Adipocyte (in vitro differentiated cells): Measurements from ENCODE around the gene MRTFB.

ENCODE experiments used
- DNase-seq: peaks from one replicate; pipeline ENCODE4 v3.0.0-alpha.2; 2015; ENCODE audit warnings: low read depth
- H3K27me3 ChIP-seq: replicated peaks from 2 replicates; pipeline ENCODE4 v1.7.0; 2013; ENCODE audit warnings: mild to moderate bottlenecking, low read length, moderate library complexity; ENCODE audit not compliant: control insufficient read depth, insufficient read depth
- H3K36me3 ChIP-seq: 2 replicates; pipeline ENCODE4 v1.7.0; 2013; ENCODE audit warnings: low read length, mild to moderate bottlenecking, moderate library complexity; ENCODE audit not compliant: control insufficient read depth, insufficient read depth, severe bottlenecking
- H3K4me1 ChIP-seq: 2 replicates; pipeline ENCODE4 v1.7.0; 2013; ENCODE audit warnings: mild to moderate bottlenecking, low read length, moderate library complexity; ENCODE audit not compliant: control insufficient read depth, insufficient read depth
- H3K4me3 ChIP-seq: 2 replicates; pipeline ENCODE4 v1.7.0; 2013; ENCODE audit warnings: mild to moderate bottlenecking, low read length, moderate library complexity
- H3K9ac ChIP-seq: 2 replicates; pipeline ENCODE4 v1.7.0; 2013; ENCODE audit warnings: mild to moderate bottlenecking, low read length, moderate library complexity
- H3K9me3 ChIP-seq: 2 replicates; pipeline ENCODE4 v1.7.0; 2013; ENCODE audit warnings: mild to moderate bottlenecking, low read length, moderate library complexity; ENCODE audit not compliant: control insufficient read depth

The MRTFB gene

DNA sequence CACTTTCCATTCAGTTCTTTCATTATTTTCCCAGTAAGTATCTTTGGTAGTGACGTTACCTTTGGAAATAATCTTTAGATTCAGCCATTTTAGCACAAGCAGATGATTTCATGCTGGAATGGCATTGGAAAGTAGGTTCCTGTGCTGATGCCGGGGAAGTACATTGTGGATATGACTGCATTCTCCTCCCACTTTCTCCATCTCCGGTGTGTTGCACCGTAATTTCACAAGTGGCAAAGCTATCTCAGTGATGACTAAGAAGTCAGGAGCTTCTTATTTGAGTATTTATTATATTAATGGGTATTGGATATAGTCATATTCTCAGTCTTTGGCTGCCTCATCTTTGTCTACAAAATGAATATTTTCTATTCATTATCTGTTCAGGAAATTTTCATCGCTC lies 69.8 kb downstream of the MRTFB start:
- Histone ChIP-seq H3K9ac (no peak overlapping the region), H3K9me3 (peaks cover 6% of the 10 kb centered on the region), H3K36me3 (peaks cover 9% of the 10 kb centered on the region), H3K4me1 (no peaks in the 10 kb centered on the region), H3K4me3 (no peak overlapping the region), H3K27me3 (no peaks in the 10 kb centered on the region)
- no peak for DNase-seq

DNA sequence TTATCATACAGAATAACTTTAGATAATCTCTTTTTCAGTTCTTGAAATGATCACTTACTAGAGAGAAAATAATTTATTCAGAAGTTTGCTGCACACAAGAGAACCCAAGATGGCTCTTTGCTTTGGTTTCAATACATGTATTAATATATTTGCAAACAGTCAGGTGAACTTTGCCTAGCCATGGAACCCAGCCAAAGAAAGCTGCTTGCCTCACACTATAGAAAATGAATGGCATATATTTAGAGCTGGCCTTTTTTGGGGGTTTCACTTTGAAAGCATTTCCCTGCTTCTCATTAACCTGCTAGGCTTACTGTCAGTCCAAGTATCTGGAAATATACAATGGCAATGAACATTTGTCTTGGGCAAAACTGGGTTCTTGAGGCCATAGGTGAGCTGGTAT lies 75.3 kb downstream of the MRTFB start:
- no peak overlapping the region for H3K4me3 ChIP-seq
- no peak for DNase-seq
- peaks cover 10% of the 10 kb centered on the region for H3K4me1 ChIP-seq
- no peaks in the 10 kb centered on the region for H3K27me3 ChIP-seq
- no peaks in the 10 kb centered on the region for H3K9me3 ChIP-seq
- H3K9ac ChIP-seq, result no peak overlapping the region
- H3K36me3 ChIP-seq, result no peaks in the 10 kb centered on the region

DNA sequence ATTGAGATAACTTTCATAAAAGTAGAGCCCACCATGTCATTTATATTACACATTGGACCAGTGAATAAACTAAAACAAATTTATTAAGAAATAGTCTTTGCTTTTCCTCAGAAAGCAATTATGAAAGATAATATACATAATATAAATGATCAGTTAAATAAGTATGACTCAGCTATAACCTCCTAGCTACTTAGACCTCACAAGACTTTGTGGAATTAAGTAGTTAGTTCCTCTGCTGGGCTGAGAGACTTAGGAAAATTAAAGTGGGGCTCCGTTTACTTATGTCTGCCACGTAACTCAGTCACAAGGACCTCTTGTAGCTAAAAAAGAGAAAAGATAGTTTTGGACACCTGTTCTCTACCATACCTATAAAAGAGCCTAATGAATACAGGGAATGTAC lies 76.9 kb downstream of the MRTFB start:
- no peaks in the 10 kb centered on the region for H3K27me3 ChIP-seq
- H3K4me3 ChIP-seq, result no peak overlapping the region
- no peak for DNase-seq
- no peaks in the 10 kb centered on the region for H3K9me3 ChIP-seq
- H3K4me1 ChIP-seq, result peaks cover 26% of the 10 kb centered on the region
- H3K36me3 ChIP-seq, result no peaks in the 10 kb centered on the region
- H3K9ac ChIP-seq, result no peak overlapping the region

DNA sequence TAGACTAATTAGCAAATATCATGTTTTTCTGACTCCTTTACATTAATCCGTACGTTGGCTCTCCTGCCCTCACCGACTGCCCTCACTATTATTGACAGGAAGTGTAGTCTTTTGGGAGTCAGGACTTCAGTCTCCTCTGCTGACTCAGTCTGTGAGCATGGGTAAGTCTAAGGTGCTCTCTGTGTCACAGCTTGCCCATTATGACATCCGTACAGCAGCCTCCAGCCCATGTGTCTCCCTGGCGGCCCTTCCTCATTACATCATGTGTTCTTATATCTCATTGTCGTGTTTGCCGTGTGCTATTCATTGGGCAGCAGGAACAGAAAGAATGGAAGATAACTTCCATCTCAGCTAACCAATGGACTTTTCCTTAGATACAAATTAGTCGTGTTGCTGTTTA lies 77.5 kb downstream of the MRTFB start:
- no peak overlapping the region for H3K9ac ChIP-seq
- peaks cover 29% of the 10 kb centered on the region for H3K4me1 ChIP-seq
- no peak for DNase-seq
- H3K36me3 ChIP-seq, result no peaks in the 10 kb centered on the region
- H3K4me3 ChIP-seq, result no peak overlapping the region
- no peaks in the 10 kb centered on the region for H3K9me3 ChIP-seq
- no peaks in the 10 kb centered on the region for H3K27me3 ChIP-seq

DNA sequence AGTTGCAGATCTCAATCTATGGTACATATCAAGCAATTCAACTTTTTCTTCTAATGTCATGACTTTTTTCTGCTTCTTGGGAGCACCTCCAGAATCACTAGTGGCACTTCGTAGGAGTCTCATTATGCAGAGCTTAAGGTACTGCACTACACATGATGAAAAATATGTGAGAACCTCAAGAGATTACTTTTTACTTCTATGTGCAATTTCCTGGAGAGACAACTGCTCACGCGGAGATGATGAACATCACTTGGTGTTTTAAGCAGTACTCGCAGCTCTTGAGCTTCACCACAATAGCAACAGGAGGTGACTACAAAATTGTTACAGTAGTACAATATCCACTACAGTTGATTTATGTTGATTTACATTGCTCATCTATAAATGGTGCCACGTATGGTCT lies 79.7 kb downstream of the MRTFB start:
- H3K4me1 ChIP-seq, result peaks cover 34% of the 10 kb centered on the region
- H3K9me3 ChIP-seq, result peaks cover 6% of the 10 kb centered on the region
- no peak overlapping the region for H3K4me3 ChIP-seq
- no peak overlapping the region for H3K9ac ChIP-seq
- H3K27me3 ChIP-seq, result no peaks in the 10 kb centered on the region
- no peak for DNase-seq
- no peaks in the 10 kb centered on the region for H3K36me3 ChIP-seq

DNA sequence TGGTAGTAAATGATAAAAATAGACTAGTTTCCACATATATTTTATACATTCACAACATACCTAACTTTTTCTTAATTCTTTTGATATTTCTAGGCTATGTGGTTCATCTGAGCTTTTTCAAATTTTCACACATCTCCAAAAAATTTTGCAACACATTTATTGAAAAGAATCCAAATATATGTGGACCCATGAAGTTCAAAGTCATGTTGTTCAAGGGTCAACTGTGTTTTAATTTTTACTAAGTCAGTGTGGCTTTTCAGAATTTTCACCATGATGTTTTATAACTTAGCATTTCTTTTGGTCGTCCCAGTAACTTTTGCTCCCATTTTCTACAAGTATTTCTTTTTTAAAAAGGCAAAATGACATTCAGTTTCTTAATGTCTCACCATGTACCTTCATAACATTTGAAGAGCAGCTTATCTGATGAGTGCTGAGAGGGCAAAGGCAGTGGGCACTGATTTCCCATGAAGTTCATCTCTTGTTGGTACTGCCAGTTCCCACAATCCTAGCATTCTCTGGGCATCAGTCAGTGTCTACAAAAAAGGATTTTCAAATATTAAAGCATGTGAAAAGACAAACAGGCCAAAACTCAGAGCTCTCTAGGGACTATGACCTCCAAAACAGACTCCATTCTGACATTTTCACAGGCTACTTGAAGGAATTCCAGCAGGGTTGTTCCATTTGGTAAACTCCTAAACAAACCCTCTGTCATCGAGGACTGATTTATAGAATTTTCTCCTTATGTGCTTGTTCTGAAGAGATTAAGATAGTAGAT lies 80.3 kb downstream of the MRTFB start:
- H3K36me3 ChIP-seq, result no peaks in the 10 kb centered on the region
- peak overlapping the region; percentile 47 for H3K4me3 ChIP-seq
- H3K4me1 ChIP-seq, result peaks cover 34% of the 10 kb centered on the region
- H3K27me3 ChIP-seq, result no peaks in the 10 kb centered on the region
- DNase-seq, result peak; percentile 68
- H3K9ac ChIP-seq, result peak overlapping the region; percentile 53
- H3K9me3 ChIP-seq, result peaks cover 6% of the 10 kb centered on the region

DNA sequence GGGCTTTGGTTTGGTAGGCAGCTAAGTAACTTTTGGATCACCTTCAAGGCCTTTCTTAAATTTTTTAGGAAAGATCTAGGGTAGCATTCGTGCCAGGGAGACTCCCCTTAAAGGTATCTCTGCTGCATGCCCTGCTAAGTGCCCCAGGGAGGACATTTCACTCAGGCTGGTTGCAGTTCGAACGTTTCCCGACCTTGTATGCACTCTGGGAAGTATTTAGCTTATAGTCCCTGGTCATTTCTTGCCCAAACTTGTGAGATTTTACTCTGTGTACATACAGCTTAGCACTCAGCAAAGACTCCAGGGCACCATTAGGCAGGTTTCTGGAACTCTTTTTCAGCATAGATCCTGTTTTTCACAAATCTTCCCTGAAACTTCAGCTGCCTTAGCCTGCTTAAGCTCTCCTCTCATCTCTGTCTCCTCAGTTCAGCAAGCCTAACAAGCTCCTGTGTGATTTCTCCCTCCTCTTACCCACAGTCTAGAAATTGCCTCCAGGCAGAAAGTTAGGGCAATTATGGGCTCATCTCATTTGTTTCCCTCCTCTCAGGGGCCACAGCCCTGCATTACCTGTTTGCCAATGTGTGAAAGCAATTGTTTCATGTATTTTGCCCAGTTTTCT lies 84.6 kb downstream of the MRTFB start:
- peaks cover 32% of the 10 kb centered on the region for H3K4me1 ChIP-seq
- peaks cover 6% of the 10 kb centered on the region for H3K9me3 ChIP-seq
- no peaks in the 10 kb centered on the region for H3K36me3 ChIP-seq
- DNase-seq, result peak; percentile 7
- H3K4me3 ChIP-seq, result no peak overlapping the region
- no peak overlapping the region for H3K9ac ChIP-seq
- no peaks in the 10 kb centered on the region for H3K27me3 ChIP-seq

DNA sequence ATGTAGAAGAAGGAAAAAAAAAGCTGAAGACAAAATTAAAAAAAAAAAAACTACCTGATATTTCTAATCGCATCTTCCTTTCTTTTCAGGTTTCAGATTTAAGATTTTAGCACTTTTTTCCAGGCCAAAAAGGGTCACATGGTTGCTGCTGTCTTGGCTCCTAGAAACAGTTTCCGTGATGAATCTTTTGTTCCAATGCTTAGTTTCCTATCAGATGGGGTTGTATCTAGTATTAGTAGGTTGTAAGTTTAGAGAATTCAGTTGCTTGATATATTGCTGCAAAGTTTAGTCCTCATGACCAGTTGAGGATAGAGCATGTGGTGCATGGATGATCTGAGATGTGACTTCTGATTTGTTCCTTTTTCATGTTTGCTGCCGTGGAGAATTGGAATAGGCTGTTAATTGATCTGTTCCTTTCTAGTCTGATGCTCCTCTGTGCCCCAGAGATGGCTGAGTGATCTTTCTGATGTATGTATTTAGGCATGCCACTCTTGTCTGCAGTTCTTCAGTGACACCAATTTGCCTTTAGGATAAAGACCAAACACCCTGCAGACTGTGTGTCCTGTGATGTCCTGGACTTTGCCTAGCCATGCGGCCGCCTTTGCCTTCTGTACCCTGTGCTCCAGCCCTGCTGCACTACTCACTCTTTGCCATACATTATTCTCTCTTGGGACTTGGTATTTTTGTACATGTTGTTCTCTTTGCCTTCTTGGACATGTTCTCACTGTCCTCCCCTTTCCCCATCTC lies 94.0 kb downstream of the MRTFB start:
- no peak overlapping the region for H3K9ac ChIP-seq
- H3K9me3 ChIP-seq, result no peaks in the 10 kb centered on the region
- no peak for DNase-seq
- no peak overlapping the region for H3K4me3 ChIP-seq
- H3K36me3 ChIP-seq, result no peaks in the 10 kb centered on the region
- H3K4me1 ChIP-seq, result peaks cover 7% of the 10 kb centered on the region
- H3K27me3 ChIP-seq, result no peaks in the 10 kb centered on the region

DNA sequence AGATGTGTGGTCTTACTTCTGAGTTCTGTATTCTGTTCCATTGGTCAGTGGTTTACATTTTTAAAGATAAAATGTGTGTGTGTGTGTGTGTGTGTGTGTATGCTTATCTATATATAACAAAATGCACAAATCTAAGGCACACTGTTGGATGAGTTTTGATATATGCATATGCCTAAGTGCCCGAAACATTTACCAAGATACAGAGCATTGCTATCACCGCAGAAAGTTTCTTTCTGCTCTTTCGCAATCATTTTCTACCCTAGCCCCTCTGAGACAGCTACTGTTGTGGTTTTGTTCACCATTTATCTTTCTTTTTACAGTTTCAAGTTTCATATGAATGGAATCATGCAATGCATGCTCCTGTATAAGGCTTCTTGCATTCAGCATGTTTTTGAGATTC lies 97.0 kb downstream of the MRTFB start:
- Histone ChIP-seq H3K36me3 (no peaks in the 10 kb centered on the region), H3K4me3 (no peak overlapping the region), H3K9ac (no peak overlapping the region), H3K9me3 (no peaks in the 10 kb centered on the region), H3K27me3 (no peaks in the 10 kb centered on the region), H3K4me1 (peaks cover 12% of the 10 kb centered on the region)
- no peak for DNase-seq

DNA sequence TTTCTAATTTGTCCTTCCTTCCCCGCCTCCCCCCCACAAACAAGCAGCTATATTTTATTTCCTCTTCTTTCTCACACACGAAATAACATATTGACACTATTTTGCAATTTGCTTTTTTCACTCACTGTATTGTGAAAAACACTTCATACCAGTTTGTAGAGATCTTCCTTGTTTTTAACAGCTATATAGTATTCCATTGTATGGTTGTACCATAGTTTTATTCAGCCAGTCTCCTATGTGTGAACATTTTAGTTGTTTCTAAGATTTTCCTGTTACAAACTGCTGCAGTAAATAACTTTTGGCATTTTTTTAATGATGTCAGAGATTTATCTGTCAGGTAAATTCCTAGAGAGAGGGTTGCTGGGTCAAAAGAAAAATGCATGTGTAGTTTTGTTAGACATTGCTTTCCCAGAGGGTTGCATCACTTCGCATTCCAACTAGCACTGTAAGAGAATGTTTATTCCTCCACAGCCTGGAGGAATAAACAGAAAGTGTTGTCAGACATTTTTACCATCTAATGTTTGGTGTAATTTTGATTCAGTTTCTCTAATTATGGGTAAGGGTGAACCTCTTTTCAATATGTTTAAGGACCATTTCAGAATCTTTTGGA lies 101.2 kb downstream of the MRTFB start:
- H3K9ac ChIP-seq, result no peak overlapping the region
- DNase-seq, result peak; percentile 74
- H3K27me3 ChIP-seq, result no peaks in the 10 kb centered on the region
- H3K4me1 ChIP-seq, result peaks cover 5% of the 10 kb centered on the region
- H3K9me3 ChIP-seq, result no peaks in the 10 kb centered on the region
- H3K4me3 ChIP-seq, result no peak overlapping the region
- H3K36me3 ChIP-seq, result no peaks in the 10 kb centered on the region

DNA sequence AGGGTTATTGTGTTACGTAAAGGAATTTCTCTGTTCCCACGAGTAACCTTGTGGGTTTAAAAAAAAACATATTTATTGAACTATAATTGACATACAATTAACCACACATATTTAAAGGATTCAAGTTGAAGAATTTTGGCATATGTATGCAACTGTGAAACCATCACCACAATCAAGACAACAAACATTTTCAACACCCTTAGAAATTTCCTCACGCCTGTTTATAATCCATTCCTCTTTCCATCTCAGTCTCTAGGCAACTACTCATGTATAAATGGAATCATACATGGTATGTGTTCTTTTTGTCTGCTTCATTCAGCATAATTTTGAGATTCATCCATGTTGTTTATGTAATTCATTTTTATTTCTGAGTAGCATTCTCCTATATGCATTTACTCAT lies 104.0 kb downstream of the MRTFB start:
- Histone ChIP-seq H3K27me3 (no peaks in the 10 kb centered on the region), H3K4me3 (no peak overlapping the region), H3K9me3 (no peaks in the 10 kb centered on the region), H3K4me1 (peaks cover 7% of the 10 kb centered on the region), H3K9ac (no peak overlapping the region), H3K36me3 (no peaks in the 10 kb centered on the region)
- DNase-seq, result no peak
